Activated CD4-positive, alpha-beta T cell treated with anti-CD3 and anti-CD28 coated beads for 1 hour (primary cell): Measurements from ENCODE around the gene FAM50A.

Source experiments
- DNase-seq: peaks from one replicate; pipeline ENCODE4 v3.0.0-alpha.2; 2020

FAM50A gene

DNA sequence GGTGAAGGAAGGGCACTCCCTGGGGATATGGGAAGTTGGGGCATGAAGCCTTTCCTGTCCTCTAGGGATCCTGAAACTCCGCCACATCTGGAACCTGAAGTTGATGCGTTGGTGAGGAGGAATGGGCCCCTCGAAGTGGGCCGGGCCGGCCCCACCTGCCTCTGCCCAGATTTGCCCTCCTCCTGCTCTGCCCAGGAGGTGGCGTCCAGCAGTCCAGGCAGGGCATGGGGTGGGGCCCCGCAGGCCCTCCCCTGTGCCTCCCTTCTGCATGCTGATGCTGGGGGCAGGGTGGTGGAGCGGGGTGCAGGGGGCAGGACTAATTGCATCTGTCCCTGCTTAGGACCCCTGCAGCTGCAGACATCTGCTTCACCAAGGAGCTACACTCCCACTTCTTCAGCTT, 30.8 kb upstream of the FAM50A start:
- DNase-seq = no peak

GRCh38 chrX:154417157-154417556, 26.8 kb upstream of the FAM50A start:
- DNase-seq = no peak

DNA sequence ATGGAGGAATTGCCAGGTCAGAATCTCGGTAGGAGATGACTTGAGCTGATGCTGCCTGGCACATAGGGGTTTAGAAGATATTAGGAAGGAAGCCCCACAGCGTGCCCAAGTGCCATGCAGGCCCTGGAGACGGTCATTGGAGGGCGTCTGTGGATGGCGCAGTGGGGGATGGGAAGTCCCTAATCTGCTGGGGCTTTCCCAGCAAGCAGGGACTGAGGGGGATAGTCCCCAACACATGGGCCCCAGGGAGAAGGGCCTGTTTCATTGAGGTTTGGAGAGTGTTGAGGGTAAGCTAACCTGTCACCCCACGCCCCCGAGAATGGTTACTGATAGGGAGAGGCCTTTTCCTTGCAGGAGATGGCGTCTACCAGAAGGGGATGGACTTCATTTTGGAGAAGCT, 24.8 kb upstream of the FAM50A start:
- no peak for DNase-seq

GRCh38 chrX:154419688-154420401, 24.1 kb upstream of the FAM50A start:
- no peak for DNase-seq

DNA sequence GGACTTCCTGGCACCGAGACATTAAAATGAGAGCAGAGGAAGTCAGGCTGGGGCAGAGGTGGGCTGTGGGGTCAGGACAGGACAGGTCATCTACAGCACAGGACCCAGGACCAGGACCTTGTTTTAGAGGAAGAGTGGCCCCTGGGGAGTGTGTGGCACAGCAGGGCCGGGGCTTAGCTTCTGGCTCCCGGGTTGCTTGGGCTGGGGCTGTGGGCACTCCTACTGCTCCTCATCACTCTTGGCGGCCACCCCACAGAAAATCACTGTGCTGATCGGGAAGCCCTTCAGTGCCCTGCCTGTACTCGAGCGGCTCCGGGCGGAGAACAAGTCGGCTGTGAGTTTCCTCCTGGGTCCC, 23.6 kb upstream of the FAM50A start:
- no peak for DNase-seq

DNA sequence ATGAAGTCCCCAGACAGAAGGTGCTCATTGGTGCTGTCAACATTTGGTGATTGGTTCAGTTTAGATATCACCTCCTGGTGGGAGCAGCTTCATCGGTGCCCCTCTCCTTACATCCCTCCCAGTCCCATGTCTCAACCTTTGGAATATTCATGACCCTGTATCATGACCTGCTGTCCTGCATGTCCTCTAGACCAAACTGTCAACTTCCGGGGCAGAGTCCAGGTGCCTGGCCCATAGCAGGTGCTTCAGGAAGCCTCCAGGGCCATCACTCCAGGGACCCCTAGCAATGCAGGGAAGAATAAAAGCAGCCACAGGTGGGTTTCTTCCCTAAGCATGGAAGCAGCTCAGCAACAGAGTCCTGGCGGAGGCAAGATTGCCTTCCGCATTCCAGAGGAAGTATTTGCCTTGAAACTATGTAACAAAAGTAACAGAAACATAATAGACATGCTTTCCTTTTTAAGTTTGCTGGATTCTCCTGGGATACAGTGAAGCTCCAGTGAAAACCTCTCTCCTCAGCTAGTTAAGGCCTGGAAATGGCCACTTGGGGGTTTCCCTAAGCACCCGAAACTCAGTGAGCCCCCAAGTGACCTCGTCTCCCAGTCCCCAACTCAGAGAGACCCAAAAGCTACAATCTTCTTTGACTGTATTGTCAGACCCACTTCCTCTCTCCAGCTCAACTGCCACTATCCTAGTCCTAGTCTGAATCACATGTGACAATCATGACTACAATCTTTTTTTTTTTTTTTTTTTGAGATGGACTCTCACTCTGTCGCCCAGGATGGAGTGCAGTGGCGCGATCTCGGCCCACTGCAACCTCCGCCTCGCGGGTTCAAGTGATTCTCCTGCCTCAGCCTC, 16.8 kb upstream of the FAM50A start:
- no peak for DNase-seq

DNA sequence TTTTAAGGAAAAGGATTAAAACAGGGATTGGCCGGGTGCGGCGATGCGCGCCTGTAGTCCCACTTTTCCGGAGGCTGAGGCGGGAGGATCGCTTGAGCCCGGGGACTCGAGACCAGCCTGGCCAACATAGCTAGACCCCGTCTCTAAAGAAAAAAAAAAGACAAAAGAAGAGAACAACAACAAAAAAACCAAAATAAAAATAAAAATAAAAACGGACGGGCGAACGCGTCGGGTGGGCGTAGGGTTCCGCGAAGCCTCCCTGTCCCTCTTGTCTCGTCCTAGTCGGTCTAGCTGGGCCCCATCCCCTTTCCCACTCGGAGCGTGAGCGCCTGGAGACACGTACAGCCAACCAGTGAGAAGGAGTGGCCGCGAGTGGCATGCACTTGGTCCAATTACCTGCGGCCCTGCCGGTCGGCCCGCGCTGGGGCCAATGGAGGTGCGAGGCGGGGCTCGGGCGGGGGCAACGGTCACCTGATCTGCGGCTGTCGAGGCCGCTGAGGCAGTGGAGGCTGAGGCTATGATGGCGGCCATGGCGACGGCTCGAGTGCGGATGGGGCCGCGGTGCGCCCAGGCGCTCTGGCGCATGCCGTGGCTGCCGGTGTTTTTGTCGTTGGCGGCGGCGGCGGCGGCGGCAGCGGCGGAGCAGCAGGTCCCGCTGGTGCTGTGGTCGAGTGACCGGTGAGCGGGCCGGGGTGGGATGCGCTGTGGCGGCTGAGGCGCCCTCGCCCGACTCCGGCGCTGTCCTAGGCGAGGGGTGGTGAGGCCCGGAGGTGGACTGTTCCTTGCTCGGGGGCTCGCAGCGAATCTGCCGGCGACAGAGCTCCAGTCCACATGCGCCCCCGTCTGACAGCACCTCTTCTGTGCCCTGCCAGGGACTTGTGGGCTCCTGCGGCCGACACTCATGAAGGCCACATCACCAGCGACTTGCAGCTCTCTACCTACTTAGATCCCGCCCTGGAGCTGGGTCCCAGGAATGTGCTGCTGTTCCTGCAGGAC, 15.5 kb upstream of the FAM50A start, which contains the start of gene ATP6AP1:
TSS of gene ATP6AP1 (plus strand) at position 502 of the 996 bp plus-strand sequence. CDS start at position 518, 16 bp downstream.
- DNase-seq = peak; percentile 80

- DNase-seq = no peak
These were observed 14.2 kb upstream of the FAM50A start for GRCh38 chrX:154429711-154430110.

DNA sequence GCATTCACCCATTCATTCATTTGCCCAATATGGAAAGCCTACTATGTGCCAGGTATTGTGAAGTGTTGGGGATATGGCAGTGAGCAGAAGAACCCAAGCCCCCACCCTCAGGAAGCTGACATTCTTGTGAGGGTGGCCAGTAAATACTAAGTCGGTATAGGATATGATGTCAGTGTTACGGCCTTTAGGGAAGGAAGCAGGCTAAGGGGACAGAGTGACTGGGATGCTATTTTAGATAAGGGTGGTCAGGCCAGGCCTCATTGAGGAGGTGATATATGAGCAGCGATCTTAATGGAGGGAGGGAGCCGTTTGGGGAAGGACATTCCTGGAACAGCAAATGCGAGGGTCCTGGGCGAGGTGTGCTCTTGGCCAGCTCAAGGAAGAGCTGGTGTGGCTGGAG, 13.5 kb upstream of the FAM50A start:
- DNase-seq = no peak

DNA sequence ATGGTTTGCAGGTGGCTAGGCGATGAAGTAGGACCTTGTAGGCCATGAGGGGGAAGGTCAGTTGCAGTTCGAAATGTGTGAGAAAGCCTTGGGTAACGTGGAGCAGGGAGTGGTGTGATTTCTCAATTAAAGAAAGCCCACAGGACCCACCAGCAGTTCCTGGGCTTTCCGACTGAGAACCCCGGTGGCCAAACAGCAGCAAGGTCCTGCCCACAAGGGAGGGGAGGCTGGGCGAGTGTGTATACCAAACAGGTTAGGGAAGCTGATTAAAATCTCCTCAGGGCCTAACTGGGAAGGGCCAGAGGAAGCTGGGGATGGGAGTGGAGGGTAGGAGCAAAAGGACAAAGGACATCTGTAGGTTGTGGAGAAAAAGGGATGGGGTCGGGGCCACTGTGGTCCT, 13.0 kb upstream of the FAM50A start:
- DNase-seq = no peak

DNA sequence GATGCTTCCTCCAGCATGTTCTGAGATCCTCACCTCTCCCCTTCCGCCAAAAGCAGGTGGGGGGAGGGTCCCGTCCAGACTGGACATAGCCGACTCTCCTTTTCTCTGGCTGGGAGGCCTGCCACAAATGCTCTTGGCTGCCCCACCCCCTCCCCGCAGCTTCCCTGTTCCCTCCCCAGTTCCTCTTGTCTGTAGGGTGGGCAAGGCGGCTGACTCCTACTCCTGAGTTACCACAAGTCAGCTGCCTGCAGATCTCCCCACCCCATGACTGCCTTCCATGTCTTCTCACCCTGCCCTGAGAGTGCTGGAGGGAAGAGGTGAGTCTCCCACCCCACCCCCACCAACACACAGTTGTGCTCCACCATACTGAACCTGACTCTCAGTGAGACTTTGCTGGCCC, 12.6 kb upstream of the FAM50A start:
- no peak for DNase-seq

- DNase-seq = no peak
These were observed 11.7 kb upstream of the FAM50A start for GRCh38 chrX:154432210-154432609.

- no peak for DNase-seq
These were observed 10.3 kb upstream of the FAM50A start for GRCh38 chrX:154433605-154434004.

- no peak for DNase-seq
These were observed 9.4 kb upstream of the FAM50A start for GRCh38 chrX:154434394-154435168.

GRCh38 chrX:154435171-154435733, 8.7 kb upstream of the FAM50A start:
- DNase-seq = no peak

- DNase-seq = peak; percentile 31
These were observed 7.5 kb upstream of the FAM50A start for GRCh38 chrX:154436374-154436982.

- DNase-seq = peak; percentile 32
These were observed 6.8 kb upstream of the FAM50A start, which contains the start of gene GDI1 for GRCh38 chrX:154436983-154437752. GDI1 (plus strand) TSS chrX:154437154; CDS start chrX:154437255, 101 bp downstream.

DNA sequence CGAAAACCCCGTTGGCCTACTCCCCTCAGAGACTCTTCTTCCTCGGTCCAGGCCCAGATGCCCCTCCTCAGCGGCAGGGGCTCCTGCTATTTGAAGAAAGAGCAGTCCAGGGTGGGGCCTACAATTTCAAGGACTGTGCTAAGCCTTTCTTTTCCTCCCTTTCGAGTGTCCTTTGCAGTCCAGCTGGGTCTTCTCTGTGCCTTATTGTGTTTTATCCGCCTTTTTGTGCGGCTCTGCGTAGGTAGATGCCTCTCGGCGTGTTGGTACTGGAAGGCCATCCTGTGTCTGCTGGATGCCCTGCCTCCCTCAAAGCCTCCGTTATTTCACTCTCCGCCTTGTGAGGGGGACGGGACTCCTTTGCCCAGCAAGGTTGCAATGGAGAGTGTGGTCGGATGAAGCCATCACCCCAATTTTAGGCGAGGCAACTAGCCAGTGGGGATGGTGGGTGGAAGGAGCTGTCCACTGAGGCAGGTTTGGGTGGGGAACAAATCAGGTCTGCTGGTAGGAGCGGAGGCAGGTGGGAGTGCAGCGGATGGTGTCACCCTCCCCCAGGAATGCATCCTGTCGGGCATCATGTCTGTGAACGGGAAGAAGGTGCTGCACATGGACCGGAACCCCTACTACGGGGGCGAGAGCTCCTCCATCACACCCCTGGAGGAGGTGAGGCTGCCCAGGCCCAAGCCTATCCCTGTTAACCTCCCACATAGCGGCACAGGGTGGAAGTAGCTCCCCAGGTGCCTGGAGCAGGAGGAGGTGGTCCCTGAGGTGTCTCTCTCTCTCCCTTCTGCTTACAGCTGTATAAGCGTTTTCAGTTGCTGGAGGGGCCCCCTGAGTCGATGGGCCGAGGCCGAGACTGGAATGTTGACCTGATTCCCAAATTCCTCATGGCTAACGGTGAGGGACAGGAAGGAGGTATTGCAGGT, 5.7 kb upstream of the FAM50A start:
- no peak for DNase-seq

- no peak for DNase-seq
These were observed 4.1 kb upstream of the FAM50A start for GRCh38 chrX:154439841-154440240.
